ENCODE data around the gene KIF17.

- TF ChIP-seq CTCF (IDR thresholded peaks at IDR 0.05) (no peak), POLR2A (IDR thresholded peaks at IDR 0.05) (no peak)
These were observed 99.3 kb downstream of the KIF17 start for GRCh38 chr1:20618550-20618949.
